ENCODE results near the gene KCNH6.

The KCNH6 gene

DNA sequence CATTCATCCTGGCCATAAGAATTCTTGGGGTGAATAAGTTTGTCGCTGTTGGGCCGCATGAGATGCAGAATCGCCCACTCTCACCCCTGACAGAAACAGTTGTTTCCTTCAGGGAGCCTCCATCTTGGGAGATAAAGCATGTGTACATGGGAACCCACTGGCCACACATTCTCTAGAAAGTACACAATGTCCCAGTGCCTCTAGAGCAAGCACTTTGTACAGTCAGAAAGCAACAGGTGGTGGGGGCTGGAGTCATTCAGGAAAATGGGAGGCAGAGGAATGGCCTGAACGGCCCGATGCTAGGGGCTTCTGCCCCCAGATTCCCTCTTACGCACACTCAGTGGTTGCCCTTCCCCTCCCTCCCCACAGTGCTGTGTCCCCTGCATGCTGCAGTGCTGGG lies 30.2 kb upstream of the KCNH6 start:
- TF ChIP-seq GATA2 (IDR thresholded peaks at IDR 0.05; ENCODE audit: low read depth, low read length): no peak
- TF ChIP-seq GATA3 (IDR thresholded peaks at IDR 0.05; ENCODE audit: low read depth, low read length): no peak

DNA sequence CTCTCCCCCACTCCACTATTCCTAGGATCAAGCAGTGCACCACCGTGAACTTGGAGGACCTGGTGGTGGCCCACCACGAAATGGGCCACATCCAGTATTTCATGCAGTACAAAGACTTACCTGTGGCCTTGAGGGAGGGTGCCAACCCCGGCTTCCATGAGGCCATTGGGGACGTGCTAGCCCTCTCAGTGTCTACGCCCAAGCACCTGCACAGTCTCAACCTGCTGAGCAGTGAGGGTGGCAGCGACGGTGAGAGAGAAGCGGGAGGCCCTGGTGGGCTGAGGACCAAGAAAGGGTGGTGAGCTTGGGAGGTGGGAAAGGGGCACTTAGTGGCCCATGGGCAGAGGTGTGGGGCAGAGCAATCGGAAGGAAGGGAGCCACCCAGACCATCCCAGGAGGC lies 29.7 kb upstream of the KCNH6 start:
- no peak for TF ChIP-seq GATA3 (IDR thresholded peaks at IDR 0.05; ENCODE audit: low read depth, low read length)
- no peak for TF ChIP-seq GATA2 (IDR thresholded peaks at IDR 0.05; ENCODE audit: low read depth, low read length)

DNA sequence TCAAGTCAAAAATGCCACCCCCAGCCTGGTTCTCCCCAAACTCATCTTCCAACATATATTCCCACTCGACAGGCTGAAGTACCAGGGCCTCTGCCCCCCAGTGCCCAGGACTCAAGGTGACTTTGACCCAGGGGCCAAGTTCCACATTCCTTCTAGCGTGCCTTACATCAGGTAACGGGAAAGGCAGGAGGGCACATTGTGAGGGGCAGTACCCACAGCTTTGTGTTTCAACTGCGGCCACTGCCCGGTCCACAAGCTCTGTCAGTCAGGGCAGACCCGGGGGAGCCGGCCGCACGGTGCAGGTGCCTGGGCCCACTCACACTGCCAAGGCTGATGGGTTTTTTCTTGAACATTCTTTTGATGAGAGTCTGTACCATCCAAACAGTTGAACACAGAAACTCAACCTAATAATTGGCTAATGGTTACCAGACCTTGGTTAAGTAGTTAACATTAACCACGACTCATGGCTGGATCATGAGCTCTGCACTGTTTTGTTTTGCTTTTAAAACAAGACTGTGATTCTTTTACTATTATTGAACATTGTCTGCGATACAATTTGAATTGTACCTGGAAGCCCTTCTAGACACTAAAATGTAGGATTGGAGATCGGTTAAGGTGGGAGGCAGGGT lies 28.7 kb upstream of the KCNH6 start:
- TF ChIP-seq GATA3 (IDR thresholded peaks at IDR 0.05; ENCODE audit: low read depth, low read length) (no peak), GATA2 (IDR thresholded peaks at IDR 0.05; ENCODE audit: low read depth, low read length) (no peak)

DNA sequence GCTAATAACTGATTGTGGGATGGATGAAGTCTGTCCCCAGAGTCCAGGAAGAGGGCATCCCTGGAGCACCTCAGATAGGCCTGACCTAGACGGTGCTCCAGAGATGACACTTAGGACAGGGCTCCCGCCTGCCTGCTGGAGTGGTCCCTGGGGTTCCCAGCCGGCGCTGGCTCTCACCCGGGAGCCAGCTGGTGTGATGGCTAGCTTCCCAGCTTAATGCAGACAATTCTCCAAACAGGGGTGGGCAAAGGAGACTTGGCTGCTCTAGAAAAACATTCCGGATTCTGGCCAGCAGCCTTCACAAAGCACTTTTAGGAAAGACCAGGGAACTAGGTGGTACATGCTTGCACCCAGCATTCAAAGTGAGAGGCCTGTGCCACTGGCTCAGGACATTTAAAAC lies 27.7 kb upstream of the KCNH6 start:
- no peak for TF ChIP-seq GATA3 (IDR thresholded peaks at IDR 0.05; ENCODE audit: low read depth, low read length)
- no peak for TF ChIP-seq GATA2 (IDR thresholded peaks at IDR 0.05; ENCODE audit: low read depth, low read length)

DNA sequence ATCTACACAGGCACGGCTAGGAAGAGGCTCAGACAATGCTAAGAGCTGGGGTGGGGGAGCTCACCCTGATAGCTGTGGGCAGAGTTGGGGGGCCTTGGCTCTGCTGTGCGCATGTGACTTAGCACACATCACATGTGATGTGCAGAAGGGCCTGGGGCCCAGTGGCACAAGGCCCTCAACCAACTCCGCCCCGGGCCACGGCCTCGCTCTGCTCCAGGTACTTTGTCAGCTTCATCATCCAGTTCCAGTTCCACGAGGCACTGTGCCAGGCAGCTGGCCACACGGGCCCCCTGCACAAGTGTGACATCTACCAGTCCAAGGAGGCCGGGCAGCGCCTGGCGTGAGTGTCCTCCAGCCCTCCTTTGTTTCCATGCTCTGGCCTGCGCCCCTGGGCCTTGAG lies 27.0 kb upstream of the KCNH6 start:
- no peak for TF ChIP-seq GATA3 (IDR thresholded peaks at IDR 0.05; ENCODE audit: low read depth, low read length)
- no peak for TF ChIP-seq GATA2 (IDR thresholded peaks at IDR 0.05; ENCODE audit: low read depth, low read length)

DNA sequence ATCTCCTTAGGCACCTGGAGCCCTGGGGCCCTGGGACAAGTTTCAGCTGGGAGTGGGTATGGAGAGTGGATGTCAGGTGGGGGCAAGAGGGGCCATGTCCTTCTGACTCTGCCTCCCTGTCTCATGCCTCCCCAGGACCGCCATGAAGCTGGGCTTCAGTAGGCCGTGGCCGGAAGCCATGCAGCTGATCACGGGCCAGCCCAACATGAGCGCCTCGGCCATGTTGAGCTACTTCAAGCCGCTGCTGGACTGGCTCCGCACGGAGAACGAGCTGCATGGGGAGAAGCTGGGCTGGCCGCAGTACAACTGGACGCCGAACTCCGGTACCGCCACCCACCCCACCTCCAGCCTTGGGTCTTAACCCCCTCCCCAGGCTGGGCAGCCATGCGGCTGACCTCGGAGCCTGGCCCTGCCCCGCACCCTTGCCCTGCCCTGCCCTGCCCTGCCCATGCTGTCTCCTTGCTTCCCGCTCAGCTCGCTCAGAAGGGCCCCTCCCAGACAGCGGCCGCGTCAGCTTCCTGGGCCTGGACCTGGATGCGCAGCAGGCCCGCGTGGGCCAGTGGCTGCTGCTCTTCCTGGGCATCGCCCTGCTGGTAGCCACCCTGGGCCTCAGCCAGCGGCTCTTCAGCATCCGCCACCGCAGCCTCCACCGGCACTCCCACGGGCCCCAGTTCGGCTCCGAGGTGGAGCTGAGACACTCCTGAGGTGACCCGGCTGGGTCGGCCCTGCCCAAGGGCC lies 26.3 kb upstream of the KCNH6 start:
- no peak for TF ChIP-seq GATA3 (IDR thresholded peaks at IDR 0.05; ENCODE audit: low read depth, low read length)
- TF ChIP-seq GATA2 (IDR thresholded peaks at IDR 0.05; ENCODE audit: low read depth, low read length): no peak

DNA sequence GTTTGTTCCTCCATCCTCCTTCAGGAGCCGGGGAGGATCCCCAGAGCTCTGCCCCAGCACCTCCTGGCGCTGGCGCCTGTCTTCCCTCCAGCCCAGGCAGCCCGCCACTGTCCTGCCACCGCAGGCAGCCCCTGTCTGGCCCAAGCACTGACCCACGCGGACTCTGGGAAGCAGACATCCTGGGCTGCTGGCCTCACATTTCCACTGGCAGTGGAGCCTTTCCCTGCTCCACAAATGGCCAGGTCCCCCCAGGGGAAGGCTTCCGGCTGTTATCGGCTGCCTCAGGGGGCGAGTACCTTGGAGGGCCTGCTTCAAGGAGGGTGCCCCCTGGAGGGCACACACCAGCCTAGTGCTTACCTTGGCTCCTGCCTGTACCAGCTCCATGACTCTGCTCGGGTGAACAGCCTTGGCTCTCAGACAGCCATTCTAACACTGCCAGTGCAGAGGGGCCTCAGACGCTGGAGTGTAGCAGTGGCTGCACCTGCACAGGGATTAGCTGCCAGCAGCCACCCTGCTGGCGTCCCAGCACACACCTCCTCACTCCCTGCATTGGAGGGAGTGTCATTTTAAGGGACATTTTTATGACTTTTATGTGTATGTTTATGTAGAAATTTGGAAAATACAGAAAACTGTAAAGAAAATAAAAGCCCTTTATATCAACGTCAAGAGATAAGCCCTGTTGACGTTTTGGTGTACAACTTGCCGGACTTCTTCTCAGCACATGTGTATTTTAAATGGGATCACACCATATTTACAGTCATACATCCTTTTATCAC lies 25.3 kb upstream of the KCNH6 start:
- TF ChIP-seq GATA2 (IDR thresholded peaks at IDR 0.05; ENCODE audit: low read depth, low read length) (no peak), GATA3 (IDR thresholded peaks at IDR 0.05; ENCODE audit: low read depth, low read length) (no peak)

DNA sequence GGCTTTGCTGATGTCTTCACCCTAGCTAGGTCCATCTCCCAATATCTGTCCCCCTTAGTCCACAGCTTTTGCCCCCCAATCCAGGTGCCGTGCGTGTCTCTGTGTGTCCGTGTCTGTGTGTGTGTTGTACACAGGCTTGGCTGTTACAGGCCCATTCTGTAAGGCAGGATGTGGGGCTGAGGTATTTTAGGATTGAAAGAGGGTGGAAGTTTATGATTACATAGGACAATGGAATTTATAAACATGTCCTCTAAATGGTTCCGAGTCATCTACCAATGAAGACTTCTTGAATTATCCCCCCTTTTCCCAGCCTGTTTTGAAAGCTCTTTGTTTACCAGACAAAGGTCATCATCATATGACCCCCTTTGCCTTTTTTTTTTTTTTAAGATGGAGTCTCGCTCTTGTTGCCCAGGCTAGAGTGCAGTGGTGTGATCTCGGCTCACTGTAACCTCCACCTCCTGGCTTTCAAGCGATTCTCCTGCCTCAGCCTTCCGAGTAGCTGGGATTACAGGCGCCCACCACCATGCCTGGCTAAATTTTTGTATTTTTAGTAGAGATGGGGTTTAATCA lies 24.4 kb upstream of the KCNH6 start:
- TF ChIP-seq GATA3 (IDR thresholded peaks at IDR 0.05; ENCODE audit: low read depth, low read length) (no peak), GATA2 (IDR thresholded peaks at IDR 0.05; ENCODE audit: low read depth, low read length) (no peak)

DNA sequence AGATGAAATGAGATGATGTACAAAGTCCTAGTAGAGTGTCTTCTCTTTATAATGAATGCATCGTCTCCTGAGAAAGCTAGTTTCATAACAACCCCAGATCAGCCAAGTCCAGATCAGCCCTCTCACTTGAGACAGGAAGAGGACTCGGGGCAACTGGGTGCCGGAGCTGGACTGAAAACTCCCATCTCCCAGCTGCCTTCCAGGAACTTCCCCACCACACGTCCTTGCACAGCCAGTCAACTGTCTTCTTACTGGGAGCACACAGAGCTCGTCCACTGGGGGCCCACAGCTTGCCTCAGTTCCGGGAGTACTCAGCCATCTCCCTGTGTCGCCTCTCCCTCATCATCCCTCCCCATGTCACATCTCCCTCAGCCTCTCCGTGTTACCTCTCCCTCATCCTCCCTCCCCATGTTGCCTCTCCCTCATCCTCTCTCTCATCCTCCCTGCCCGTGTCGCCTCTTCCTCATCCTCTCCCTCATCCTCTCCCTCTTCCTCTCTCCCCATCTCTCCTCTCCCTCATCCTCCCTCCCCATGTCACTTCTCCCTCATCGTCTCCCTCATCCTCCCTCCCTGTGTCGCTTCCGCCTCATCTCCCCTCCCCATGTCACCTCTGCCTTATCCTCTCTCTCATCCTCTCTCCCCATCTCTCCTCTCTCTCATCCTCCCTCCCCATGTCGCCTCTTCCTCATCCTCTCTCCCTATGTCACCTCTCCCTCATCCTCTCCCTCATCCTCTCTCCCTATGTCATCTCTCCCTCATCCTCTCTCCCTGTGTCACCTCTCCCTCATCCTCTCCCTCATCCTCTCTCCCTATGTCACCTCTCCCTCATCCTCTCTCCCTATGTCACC lies 22.4 kb upstream of the KCNH6 start:
- TF ChIP-seq GATA2 (IDR thresholded peaks at IDR 0.05; ENCODE audit: low read depth, low read length) (no peak), GATA3 (IDR thresholded peaks at IDR 0.05; ENCODE audit: low read depth, low read length) (no peak)

DNA sequence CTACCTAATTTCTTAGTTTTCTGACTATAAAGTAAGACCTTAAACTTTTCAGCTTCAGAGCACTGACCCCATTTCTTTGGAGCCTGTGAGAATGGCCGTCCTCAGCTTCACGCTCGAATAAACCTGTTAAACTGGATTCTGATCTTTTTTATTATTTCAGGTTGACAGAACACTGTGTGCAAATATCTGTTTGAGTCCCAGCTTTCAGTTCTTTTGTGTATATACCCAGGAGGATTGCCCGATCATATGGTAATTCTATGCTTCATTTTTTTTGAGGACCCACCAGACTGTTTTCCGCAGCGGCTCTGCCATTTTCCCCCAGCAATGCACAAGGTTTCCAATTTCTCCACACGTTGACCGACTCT lies 19.8 kb upstream of the KCNH6 start:
- TF ChIP-seq GATA3 (IDR thresholded peaks at IDR 0.05; ENCODE audit: low read depth, low read length): no peak
- TF ChIP-seq GATA2 (IDR thresholded peaks at IDR 0.05; ENCODE audit: low read depth, low read length): no peak

DNA sequence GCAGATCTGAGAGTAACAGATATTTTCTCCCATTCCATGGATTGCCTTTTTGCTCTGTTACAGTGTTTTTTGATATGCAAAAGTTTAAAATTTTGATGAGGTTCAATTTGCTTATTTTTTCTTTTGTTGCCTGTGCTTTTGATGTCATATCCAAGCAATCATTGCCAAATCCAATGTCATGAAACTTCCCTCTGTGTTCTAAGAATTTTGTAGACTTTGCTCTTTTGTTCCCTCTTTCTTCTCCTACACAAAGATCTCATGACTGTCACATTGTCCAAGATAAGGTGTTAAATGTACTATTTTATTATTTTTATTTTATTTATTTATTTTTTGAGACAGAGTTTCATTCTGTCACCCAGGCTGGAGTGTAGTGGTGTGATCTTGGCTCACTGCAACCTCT lies 18.9 kb upstream of the KCNH6 start:
- no peak for TF ChIP-seq GATA3 (IDR thresholded peaks at IDR 0.05; ENCODE audit: low read depth, low read length)
- no peak for TF ChIP-seq GATA2 (IDR thresholded peaks at IDR 0.05; ENCODE audit: low read depth, low read length)

DNA sequence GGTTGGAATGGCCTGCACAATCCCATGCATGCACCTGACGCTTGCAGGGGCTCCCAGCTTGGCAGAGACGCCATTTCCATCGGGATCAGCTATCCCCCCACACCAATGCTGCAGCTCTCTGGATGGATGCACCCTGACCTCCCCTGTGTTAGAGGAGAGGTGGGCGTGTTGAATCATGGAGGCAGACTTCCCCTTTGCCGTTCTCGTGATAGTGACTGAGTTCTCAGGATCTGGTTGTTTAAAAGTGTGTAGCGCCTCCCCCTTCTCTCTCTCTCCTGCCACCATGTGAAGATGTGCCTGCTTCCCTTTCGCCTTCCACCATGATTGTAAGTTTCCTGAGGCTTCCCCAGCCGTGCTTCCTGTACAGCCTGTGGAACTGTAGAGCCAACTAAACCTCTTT lies 17.8 kb upstream of the KCNH6 start:
- no peak for TF ChIP-seq GATA2 (IDR thresholded peaks at IDR 0.05; ENCODE audit: low read depth, low read length)
- no peak for TF ChIP-seq GATA3 (IDR thresholded peaks at IDR 0.05; ENCODE audit: low read depth, low read length)

DNA sequence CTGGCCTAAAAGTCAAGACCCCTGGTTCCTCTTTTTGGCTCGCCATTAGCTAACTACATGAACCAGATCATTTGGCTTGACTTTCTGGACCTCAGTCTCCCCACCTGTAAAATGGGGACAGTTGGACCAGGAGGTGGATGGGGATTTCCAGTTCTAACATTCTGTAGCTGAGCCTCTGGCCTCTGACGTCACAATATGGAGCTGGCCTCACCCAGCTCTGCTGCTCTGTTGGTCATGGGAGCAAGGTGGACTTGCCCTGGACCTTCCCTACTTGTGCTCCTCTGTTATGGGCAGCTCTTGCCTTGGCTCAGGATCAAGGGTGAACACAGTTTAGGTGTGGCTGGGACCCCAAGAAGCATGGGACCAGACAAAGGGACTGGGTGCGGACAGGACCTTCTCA lies 16.5 kb upstream of the KCNH6 start:
- TF ChIP-seq GATA2 (IDR thresholded peaks at IDR 0.05; ENCODE audit: low read depth, low read length): no peak
- no peak for TF ChIP-seq GATA3 (IDR thresholded peaks at IDR 0.05; ENCODE audit: low read depth, low read length)

DNA sequence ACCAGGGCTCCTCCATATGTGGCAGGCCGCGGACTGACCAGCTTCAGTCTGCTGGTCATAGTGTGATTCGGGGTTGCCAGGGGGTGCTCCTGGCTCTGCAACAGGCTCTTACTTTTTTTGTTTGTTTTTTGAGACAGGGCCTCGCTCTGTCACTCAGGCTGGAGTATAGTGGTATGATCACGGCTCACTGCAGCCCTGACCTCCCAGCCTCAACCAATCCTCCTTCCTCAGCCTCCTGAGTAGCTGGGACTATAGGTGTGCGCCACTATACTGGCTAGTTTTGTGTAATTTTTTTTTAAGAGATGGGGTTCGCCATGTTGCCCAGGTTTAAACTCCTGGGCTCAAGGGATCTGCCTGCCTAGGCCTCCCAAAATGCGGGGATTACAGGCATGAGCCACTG lies 11.8 kb upstream of the KCNH6 start:
- no peak for TF ChIP-seq GATA3 (IDR thresholded peaks at IDR 0.05; ENCODE audit: low read depth, low read length)
- TF ChIP-seq GATA2 (IDR thresholded peaks at IDR 0.05; ENCODE audit: low read depth, low read length): no peak
